HG03354 (cell line): ENCODE data around the gene ITGAE.

Experiments
- ATAC-seq: cut with Tn5 transposase; IDR thresholded peaks from one replicate; pipeline ENCODE4 v1.9.1; 2021; ENCODE audit warnings: mild to moderate bottlenecking; ENCODE audit not compliant: unreplicated experiment, poor library complexity, severe bottlenecking

Gene ITGAE

DNA sequence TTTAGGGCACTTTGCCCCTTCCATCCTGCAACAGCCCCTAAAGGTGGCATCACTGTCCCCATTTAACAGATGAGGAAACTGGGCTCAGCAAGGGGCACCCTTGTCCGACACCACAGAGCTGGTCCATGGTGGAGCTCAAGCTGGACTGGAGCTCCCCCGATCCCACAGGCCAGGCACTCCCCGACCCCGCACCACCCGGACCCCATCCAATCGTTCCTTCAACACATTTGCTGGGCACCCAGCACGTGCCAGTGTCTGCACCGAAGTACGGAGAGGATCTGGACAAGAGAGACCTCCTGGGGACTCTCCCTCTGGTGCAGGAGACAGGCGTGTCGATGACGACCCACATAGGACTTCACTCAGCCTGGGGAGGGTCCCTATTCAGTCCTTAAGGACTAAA is 119.0 kb downstream of the ITGAE start:
- no peak for ATAC-seq

DNA sequence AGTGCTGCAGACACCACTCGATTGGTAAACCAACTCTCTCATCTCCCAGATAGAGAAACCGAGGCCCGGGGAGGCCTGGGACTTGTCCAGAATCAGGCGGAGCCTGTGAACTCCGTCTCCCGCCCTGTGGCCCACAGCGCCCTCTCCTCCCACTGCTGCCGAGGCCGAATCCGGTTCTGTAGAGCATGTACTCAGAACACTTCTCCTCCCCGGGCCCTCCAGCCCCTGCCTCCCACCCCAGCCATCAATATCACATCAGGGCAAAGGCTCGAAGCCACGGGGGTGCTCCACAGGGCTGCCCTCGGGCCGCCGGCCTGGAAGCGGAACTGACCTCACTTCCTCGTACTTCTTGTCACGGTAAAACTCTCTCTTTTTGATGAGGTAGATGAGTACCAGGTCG is 119.4 kb downstream of the ITGAE start:
- ATAC-seq, result no peak

DNA sequence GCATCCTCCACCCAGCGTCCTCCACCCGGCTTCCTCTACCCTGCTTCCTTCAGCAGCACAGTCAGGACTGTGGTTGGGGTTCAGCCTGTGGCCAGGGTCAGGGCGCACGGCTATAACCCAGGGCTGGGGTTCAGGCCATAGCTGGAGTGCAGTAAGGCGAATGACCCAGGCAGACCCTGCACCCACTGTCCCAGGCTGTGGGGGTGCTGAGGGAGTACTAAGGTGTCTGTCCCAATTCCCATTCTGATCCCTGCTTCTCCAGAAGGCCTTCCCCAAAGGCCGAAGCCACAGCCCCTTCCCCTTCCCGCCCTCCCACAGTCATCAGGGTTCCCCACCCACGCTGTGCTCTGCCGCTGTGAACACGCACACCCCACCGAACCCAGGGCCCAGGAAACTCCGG is 119.9 kb downstream of the ITGAE start:
- ATAC-seq, result no peak

DNA sequence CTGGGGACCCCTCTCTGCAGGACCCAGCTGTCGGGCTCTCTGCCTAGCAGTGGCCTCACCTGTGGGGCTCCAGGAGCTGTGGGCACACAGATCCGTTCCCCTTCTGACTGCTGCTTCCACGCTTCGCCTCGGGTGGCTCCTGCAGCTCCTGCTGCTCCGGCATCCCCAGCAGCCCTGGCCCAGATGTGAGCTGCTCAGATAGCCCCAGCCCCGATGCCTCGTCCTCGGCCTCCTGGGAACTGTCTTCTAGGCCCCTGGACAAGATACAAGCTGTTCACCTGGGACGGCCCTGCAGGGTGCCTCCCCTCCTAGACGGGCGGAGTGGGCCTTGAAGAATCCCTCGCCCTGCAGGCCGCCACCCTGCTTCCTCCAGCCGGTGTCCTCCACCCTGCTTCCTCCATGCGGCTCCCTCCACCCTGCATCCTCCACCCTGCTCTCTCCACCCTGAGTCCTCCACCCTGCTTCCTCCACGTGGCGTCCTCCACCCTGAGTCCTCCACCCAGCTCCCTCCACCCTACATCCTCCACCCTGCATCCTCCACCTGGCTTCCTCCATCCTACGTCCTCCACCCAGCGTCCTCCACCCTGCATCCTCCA is 121.4 kb downstream of the ITGAE start:
- no peak for ATAC-seq

DNA sequence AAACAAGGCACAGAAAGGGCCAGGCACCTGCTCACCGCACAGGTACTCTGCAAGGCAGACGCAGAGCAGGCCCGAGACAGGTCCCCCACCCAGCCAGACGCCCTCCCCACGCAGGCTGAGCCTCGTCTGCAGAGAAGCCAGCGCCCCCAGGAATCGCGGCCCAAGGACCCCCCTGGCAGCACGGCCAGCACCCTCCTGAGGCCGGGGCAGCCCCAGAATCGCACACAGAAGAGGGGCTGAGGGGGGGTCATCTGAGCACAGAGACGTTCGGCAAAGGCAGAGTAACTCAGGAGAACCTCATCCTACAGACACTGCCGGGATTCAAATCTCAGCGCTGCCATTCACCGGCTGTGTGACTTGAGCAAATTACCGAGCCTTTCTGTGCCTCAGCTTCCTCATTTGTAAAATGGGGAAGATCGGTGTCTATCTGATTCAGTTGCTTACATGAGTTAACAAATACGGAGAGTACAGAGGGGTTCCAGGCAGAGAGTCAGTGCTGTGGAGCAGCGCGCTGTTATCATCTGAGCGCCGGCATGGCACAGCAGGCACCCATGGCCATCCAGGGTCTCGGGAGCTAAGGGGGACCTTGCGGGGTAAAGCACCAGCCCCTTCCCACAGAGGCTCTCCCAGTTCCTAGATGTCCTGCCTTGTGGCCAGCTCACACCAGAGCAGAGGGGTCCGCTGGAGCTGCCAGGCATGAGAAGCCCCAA is 122.0 kb downstream of the ITGAE start:
- no peak for ATAC-seq

DNA sequence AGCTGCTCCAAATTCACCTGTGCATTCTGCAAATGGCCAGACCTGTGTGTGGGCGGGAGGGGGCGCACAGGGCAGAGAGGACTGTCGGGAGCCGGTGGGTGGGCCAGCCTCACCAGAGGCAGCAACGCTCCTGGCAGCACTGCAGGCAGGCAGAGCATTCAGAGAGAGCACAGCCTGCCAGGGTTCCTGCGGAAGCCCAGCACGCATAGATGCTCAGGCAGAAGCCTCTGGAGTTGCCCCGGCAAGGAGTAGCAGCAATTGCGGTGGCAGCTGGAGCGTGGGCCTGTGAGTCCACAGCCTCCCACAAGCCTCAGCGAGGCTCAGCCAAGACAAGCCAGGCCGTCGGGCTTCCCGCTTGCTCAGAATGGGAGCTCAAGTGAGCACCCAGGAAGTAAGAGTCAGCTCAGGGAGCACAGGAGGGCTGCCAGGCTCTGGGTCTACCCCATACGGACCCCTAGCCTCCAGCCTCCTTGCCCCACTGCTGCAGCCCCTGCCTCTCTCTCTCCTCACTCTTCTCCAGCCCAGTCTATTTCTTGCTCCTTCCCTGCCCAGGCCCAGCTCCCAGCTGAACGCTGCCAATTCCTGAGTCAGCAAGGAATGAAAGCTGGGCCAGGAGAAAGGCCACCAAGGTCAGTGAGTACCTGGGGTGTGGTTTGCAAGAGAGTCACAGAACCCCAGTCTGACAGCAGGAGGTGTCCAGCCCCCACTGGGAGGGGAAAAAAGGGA is 122.7 kb downstream of the ITGAE start:
- no peak for ATAC-seq

DNA sequence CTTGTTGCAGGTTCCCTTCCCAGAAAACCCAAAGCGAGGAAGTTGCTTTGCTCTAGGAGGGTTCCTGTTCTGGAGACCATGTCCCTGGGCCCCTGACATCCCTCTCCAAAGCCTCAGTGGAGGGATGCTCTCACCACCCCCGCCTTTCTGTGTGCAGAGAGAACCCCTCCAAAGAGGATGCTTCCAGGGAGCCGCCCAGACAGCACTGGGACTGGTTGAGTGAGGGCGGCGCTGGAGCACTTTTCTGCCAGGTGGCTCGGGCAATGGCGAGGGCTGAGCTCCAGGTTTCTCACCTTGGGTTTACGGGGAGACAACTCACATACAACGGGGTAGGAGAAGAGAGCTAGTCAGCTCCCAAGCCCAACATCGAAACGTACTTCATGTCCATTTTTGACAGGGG is 125.1 kb downstream of the ITGAE start:
- ATAC-seq, result no peak

DNA sequence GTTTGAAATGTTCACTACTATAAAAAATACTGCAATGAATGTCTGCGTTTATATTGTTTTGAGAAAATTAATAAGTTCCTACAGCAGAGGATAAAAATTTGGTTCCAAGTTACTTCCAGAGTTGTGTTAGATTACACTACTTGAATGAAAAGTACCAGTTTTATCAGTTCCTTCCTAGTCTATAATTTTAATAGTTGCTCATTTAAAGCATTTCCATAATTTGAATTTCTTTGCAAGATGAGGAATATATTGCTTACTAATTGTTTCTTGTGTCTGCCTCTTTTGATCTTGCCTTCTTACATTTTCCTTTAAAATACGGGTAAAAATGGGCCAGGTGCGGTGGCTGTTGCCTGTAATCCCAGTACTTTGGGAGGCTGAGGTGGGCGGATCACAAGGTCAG is 128.4 kb downstream of the ITGAE start:
- ATAC-seq, result no peak

DNA sequence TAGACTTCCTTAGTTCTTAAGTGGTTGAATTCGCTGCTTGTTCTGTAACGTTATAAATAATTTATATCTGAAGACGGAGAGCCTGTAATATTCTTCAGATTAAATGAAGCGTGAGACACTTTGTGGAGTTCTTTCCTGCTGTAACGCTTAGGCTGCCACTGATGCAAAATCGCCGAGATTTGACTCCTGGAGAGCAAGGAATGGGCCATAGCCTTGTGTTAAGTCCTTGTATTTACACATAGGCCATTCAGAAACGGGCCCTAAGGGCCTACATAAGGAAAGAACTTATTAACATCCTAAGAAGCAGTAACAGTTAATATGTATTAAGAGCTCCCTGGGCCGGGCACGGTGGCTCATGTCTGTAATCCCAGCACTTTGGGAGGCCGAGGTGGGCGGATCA is 131.4 kb downstream of the ITGAE start:
- ATAC-seq, result no peak

DNA sequence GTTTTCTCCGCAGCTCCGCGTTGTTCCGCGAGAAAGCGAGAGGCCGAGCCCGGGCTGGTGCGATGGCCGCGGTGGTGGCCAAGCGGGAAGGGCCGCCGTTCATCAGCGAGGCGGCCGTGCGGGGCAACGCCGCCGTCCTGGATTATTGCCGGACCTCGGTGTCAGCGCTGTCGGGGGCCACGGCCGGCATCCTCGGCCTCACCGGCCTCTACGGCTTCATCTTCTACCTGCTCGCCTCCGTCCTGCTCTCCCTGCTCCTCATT is 132.0 kb downstream of the ITGAE start:
- peak; percentile 17 for ATAC-seq

DNA sequence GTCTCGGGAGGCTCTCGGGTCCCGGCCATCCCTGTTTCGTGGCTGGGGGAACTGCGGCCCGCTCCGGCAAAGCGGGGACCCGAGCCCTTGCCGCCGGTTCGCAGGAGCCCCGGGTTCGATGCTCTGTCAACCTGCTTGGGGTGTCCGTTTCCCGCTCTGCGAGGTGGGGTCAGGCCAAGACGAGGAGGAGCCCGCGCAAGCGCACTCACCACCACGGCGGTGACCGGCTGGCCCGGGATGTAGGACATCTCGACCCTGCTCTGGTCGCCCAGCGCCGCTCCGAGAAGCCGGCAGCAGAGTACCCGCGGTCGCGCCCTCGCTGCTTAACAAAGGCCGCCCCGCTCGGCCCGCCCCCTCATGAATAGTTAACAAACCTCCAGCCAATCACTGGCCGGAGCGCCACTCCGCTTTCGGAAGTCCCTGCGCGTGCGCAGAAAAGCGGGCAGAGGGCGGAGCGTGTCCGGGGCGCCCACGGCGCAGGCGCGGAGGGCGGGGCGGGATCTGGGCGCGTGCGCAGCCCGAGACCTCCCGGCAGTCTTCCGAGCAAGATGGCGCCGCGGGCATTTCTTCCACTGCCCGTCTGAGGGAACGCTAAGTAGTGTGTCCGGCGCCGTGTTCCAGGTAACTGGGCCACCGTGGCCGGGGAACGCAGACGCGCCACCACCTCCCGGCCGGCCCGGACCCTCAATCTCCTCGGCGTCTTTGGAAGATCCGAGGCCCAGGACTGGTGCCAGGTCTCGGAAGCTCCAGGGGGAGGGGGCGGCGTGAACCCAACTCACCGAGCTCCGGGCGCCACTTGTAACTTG is 132.5 kb downstream of the ITGAE start, which contains the start of the genes EMC6 and TAX1BP3:
Gene EMC6 (plus strand): TSS at position 534 of the 806 bp plus-strand sequence. CDS start 335 bp downstream, outside the sequence.
Gene TAX1BP3 (minus strand): TSS at position 300 of the 806 bp plus-strand sequence. CDS start 52 bp downstream, at position 248.
- peak; percentile 90 for ATAC-seq

DNA sequence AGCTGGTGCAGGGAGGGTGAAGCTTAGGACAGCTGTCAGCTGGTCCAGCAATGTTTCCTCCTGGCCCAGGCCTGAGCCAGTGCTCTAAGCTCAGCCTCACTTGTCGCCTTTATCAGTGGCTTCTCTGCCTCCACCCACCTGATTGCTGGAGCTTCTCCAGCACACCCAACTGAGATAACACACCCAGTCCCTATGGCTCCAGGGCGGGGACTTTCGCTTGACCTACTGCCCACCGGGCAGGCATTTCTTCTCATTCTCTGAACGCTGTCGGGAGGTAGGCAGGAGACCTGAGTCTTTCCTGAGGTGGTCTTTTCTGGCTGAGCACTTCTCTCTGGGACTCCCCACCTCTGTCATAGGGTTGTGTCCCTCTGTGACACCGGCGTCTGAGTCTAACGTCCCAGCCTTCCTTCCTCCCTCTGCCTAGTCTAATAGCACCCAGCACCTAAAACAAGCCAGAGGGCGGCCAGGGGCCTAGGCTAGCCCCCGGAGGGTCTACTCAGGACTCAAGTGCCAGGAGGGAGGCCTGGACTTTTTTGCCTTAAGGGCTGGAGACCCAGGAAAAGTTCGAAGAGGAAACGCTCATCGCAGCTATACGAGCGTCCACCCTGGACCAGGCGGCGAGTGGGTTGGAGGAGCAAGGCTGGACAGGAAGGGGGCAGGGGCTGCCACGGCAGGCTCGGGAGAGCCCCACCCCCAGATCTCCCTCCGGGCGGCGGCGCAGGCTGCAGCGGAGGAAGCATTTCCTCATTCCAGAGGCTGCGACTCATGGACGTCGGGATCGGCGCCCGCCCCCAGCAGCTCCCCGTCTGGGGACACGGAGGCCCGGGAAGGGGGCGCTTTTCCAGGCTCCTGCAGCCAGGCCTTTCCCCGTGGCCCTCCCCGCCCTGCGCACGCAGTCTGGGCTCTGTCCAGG is 133.4 kb downstream of the ITGAE start:
- ATAC-seq, result peak; percentile 4

DNA sequence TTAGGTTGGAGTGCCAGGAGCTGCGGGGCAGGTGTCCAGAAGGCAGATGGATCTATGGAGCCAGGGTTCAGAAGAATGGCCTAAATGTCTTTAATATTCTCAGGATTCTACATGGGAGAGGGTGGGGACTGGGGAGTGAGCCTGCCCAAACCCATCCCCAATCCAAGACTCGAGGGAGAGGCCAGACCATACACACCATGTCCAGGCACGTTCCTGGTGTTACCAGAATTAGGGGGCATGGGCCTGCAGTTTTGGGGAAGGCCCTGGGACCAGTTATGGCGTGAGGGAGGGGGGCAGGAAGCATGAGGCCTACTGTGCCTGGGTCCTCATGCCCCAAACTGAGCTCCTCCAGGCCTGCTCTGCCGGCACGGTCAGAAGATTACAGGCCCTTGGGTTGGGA is 134.5 kb downstream of the ITGAE start:
- ATAC-seq, result no peak

DNA sequence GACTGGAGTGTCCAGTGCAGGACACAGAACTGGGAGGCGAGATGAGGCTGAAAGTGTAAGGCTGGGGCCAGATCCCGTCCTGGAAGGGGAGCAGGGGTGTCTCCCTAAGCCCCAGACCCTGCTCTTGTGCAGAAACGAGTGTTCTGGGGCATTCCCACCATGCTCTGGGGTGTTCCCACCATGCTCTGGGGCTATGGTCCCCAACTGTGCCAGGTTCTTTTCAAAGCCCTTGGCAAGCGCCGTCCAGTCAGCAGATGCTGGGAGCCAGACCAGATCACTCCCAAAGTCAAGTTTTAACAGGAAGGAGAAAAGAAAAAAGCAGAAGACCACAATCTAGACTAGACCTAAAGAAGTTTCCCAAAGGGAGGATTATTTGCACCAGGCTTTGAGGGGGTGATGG is 135.2 kb downstream of the ITGAE start:
- ATAC-seq, result no peak
